Stimulated activated CD8-positive, alpha-beta memory T cell treated with anti-CD3 and anti-CD28 coated beads, Interleukin-12 subunit alpha, Interleukin-12 subunit beta, amount 100 ng/mL, for 4 hours (primary cell): Measurements from ENCODE around the gene OSBPL8.
"Not testable (repeated sequence)": the region's sequence is repeated elsewhere in the genome, so short reads cannot be mapped to it uniquely, and the experiment has no call there.

ENCODE experiments used
- DNase-seq: peaks from one replicate; pipeline ENCODE4 v3.0.0-alpha.2; 2020; ENCODE audit warnings: low read depth

The OSBPL8 gene

GRCh38 chr12:76360316-76360715, 199.3 kb downstream of the OSBPL8 start:
- no peak for DNase-seq

- DNase-seq = no peak
These were observed 203.5 kb downstream of the OSBPL8 start for GRCh38 chr12:76356071-76356470.

- DNase-seq = peak; percentile 71
These were observed 211.3 kb downstream of the OSBPL8 start, which contains the start of gene BBS10 for GRCh38 chr12:76348079-76348901. BBS10 (minus strand) TSS chr12:76348415; CDS start chr12:76348358, 57 bp downstream.

- no peak for DNase-seq
These were observed 212.7 kb downstream of the OSBPL8 start for GRCh38 chr12:76346798-76347420.

- no peak for DNase-seq
These were observed 213.3 kb downstream of the OSBPL8 start for GRCh38 chr12:76346236-76346635.

DNA sequence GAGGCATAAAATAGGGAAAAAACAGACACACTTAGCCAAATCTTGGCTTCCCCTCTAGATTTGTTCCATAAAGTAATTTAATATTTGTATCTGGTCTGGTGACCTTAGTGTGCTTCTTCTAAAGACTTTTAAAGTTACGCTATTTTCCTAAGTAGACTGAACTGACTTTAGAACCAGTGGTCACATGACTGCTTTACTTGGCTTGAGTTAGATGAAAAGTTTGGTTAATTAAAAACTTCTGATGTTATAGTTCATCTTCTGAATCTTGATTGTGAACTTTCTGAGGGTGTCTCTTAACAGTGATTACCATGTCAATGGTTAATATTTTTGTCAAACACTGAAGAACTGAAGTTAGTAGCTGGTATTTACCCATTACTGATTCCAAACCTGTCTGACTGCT, 214.0 kb downstream of the OSBPL8 start:
- DNase-seq = no peak

DNA sequence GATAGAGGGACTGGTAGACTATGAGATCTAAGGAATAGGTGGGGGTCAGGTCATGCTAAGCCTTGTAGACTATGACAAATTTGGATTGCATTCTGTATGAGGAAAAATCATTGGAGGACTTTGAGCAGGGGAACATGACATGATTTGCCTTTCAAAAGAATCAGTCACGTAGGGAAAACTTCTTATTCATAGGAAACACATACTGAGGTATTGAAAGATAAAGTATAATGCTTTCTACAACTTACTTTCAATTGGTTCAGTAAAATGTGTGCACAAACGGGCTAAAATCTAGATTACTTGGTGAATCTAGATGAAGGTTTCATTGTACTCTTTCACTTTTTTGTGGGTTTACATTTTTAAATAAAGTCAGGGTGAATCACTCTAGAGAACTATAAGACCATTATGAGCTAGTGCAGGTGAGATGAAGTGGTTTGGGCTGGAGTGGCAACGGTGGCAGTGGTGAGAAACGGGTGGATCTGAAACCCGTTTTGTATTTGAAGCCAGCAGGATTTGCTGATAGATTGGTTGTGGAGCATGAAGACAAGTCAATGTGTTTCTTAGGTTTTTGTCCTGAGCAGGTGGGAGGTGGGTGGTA, 218.0 kb downstream of the OSBPL8 start:
- DNase-seq = no peak

DNA sequence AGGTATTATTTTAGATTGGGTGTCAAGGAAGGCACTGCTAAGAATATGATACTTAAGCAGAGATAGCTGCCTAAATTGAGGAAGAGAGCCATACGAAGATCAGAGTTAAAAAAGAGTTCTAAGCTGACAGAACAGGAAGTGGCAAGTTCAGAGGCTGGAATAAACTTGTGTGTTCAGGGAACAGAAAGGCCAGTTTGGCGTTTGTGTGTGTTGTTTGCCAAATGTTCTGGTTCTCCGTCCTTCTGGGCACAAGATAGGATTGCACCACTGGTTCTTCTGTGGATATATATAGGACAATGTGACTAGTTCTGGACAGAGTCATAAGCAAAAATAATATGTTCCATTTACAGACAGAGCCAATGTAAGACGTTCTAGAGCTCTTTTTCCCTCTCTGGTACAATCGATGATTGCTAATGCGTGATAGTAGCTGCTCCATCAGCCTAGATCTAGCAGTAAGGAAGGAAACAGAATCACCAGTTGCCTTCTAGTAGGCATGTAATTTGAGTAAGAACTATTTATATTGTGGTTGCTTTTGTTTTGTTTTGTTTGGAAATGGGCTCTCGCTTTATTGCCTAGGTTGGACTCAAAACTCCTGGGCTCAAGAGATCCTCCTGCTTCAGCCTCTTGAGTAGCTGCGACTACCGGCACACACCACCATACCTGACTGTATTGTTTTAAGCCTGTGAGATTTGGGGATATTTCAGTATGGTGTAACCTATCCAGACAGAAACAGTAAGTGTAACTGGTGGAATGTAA, 218.7 kb downstream of the OSBPL8 start:
- no peak for DNase-seq

DNA sequence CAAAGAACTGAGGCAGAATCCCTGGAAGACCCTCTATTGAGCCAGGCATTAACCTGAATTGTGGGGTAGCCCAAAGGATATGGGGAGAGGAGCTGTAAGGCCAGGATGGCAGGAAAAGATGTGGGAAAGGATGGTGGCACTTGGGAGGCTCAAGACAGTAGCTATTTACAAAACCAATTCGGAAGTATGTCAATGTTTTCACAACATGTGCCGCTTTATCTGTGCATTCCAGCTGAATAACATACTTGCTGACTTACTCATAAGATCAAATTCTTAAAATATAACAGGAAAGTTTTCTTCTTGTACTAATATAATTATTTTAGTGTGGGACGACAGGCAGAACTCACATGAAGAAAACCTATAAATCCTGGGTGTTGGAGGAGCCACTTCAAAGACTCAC, 222.0 kb downstream of the OSBPL8 start:
- no peak for DNase-seq

DNA sequence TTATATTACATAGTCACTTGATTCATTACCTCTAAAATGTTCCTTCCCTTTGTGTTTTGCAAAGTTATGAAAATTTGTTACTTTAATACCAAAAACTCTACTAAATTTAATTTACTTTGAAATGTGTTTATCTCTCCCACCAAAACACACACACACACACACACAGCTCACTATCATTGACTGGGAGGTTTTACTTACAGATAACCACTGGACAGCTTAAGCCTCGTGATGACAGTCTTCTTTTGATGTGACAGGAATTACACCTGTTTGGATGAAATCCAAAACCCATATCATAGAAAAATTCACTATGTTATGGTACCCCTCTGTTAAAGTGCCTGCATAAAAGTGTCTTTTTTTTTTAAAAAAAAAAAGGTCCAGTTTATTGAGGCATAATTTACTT, 227.0 kb downstream of the OSBPL8 start:
- no peak for DNase-seq

DNA sequence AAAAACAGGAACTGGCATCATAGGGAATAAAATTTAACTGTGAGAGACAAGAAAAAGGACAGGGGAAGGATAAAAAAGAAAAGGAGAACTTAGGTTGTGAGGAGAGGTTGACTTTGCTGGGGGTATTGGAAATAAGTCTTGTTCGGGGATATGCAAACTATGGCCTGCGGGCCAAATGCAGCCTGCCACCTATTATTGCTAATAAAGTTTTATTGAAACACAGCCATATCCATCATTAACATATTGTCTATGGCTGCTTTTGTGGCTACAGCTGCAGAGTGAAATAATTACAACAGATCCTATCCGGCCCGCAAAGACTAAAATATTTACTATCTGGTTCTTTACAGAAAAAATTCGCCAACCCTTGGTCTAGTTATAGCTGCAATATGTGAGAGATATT, 230.0 kb downstream of the OSBPL8 start:
- no peak for DNase-seq

GRCh38 chr12:76329159-76329558, 230.4 kb downstream of the OSBPL8 start:
- no peak for DNase-seq

GRCh38 chr12:76319595-76320319, 239.8 kb downstream of the OSBPL8 start:
- not testable (repeated sequence) for DNase-seq

GRCh38 chr12:76318773-76319594, 240.6 kb downstream of the OSBPL8 start:
- DNase-seq = no peak

DNA sequence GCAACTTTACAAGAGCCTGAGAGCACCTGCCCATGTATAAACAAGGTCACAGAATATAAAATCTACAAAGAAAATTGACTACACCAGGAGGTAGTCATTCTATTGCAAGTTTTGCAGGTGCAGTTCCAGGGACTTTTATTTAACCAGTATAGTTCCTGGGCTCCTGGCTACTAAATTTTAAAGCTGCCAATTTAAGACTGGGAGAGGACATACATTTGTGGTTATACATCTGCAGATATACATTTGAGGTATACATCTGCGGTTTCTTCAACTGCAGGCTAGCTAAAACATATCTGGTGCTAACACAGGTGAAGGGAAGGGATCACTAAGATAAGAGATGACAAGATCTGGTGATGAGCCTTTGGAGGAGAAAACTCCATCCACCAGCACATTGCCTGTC, 241.6 kb downstream of the OSBPL8 start:
- no peak for DNase-seq

DNA sequence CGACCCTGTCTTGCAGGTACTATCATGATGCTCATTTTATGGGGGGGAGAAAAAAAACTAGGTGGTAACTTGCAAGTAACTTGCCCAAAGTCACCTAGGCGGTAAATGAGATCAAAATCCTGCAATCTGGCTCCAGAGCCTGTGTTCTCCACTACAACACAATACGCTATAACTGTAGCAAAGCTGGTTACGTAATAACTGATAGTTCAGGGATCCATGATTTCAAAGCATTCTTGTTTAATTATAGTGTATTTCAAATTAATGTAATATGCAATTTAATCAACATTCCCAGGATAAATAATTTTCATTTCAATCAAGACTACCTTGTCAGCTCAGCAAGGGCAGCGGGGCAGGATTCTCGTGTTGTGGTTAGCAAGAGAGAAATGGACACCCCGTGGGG, 243.1 kb downstream of the OSBPL8 start:
- no peak for DNase-seq

GRCh38 chr12:76313299-76313698, 246.3 kb downstream of the OSBPL8 start:
- no peak for DNase-seq

DNA sequence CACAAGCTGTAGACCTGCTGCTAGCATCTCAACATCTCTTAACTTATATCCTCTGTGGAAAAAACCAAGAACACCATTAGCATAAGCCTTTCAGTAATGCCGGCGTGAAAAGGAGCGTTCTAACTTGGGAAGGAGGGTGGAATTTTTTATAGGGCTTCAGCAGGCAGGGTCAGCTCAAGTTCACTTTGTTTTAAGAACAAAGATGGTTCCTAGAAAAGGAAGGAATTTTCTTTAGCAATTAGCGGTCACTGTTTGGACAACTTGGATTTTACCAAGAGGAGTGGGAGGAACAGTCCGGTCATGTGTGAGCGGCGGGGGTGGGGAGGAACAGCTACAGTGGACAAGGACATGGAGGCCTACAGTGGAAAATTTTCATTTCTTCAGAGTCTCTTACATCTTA, 247.3 kb downstream of the OSBPL8 start:
- no peak for DNase-seq

DNA sequence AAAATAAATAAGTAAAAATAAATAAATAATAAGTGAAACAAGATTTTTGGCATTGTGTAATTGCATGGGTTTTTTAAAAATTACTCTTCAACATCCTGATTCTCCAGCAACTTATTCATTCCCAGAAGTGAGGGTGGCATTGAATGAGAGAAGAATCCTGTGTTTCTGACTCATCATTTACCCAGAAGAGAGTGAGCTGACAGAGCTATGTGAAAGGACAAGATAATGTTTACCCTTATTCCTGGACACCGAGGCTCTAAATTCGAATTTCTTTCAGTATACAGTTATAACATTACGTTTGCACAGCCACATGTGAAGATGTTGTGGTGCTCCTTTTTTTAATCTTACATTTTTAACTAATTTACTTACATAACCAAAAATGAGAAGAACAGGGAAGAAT, 247.8 kb downstream of the OSBPL8 start:
- DNase-seq = no peak

DNA sequence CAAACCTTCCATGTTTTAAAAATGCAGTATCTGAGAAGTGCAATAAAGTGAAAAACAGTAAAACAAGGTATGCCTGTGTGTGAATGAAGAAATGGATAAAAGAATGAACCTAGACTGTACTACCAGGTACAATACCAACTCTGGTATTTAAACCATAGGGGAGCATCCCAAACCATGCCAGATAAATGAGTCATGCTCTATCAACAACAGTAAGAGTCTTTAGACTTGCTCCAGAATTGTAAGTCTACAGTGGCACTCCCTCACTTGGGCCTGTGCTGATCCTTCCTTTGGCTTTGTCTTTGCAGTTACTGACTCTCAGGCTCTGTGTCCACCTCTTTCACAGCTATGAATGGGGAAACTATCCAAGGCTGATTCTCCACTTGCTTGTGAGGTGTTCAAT, 249.5 kb downstream of the OSBPL8 start:
- DNase-seq = no peak

- no peak for DNase-seq
These were observed 250.7 kb downstream of the OSBPL8 start for GRCh38 chr12:76308866-76309265.
